Neural cell (in vitro differentiated cells): ENCODE measurements around the gene AHNAK.

Source experiments
- CTCF ChIP-seq: fragments of 450-650 bp; IDR thresholded peaks from 2 replicates; pipeline ENCODE4 v1.5.1; 2014; ENCODE audit warnings: antibody characterized with exemption, mild to moderate bottlenecking, moderate library complexity; ENCODE audit not compliant: poor library complexity, severe bottlenecking
- RAD21 ChIP-seq: fragments of 450-650 bp; conservative IDR thresholded peaks from 2 replicates; pipeline ENCODE4 v1.6.1; 2014; ENCODE audit warnings: antibody characterized with exemption, mild to moderate bottlenecking, moderate library complexity

GRCh38 chr11:62411524-62411923 lies 135.1 kb downstream of the AHNAK start:
- TF ChIP-seq RAD21 (no peak), CTCF (no peak)
